NAMALWA (cell line): Measurements from ENCODE around the gene IFTAP.
"Not testable (repeated sequence)": the region's sequence is repeated elsewhere in the genome, so short reads cannot be mapped to it uniquely, and the experiment has no call there.

Source experiments
- DNase-seq: peaks from one replicate; pipeline ENCODE4 v3.0.0-alpha.2; 2015; ENCODE audit warnings: low spot score

IFTAP gene, protein sequence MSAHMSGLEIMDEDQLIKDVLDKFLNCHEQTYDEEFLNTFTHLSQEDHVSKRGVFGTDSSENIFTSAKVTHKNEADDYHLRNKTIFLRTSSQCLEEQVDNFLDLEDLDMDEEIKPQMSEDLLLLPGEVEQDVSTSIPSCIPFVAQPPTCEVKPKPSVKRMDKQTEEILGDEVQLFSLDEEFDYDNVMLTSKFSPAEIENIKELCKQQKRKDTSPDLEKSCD

DNA sequence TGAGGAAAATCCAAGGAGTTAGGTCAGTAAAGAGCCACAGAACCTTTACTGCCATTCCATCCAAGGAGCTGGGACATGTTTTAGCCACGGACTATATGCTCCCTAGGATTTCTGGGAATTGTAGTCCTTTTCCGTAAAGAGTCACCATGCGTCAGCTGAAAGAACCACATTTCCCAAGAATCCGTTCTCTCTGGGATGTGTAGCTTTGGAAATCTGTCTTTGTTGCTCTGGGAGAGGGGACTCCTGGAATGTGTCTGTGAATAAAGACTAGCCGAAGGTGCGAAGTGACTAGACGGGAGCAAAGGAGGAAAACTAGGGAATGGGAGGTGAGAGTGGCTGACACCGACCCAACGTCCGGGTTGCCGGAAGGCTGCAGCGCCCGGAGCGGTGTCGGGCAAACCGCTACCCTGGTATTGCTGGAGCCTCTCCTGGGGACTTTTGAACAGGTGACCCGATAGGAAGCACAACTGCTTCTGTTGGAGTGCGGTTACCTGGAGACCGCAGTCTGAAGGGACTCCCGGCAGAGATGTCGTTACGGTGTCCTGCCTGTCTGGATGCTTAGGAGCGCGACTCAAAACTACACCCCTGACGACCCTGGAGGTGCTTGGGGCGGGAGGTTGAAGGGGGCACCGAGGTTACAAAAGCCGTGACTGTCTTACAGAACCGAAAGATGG, at the start of gene IFTAP:
IFTAP (plus strand) TSS at position 187 of the 674 bp plus-strand sequence. CDS start 15,602 bp downstream, outside the sequence.
- no peak for DNase-seq

GRCh38 chr11:36550385-36551115, 43.8 kb upstream of the IFTAP start:
- no peak for DNase-seq

DNA sequence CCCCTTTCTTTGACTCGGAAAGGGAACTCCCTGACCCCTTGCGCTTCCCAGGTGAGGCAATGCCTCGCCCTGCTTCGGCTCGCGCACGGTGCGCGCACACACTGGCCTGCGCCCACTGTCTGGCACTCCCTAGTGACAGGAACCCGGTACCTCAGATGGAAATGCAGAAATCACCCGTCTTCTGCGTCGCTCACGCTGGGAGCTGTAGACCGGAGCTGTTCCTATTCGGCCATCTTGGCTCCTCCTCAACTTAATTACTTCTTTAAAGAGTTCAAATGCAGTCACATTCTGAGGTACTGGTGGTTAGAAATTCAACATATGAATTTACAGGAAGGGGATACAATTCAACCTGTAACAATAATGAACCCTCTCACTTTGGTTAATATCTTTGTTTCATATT, 36.9 kb upstream of the IFTAP start:
- DNase-seq: not testable (repeated sequence)

GRCh38 chr11:36557991-36558390, 36.3 kb upstream of the IFTAP start:
- DNase-seq: no peak

DNA sequence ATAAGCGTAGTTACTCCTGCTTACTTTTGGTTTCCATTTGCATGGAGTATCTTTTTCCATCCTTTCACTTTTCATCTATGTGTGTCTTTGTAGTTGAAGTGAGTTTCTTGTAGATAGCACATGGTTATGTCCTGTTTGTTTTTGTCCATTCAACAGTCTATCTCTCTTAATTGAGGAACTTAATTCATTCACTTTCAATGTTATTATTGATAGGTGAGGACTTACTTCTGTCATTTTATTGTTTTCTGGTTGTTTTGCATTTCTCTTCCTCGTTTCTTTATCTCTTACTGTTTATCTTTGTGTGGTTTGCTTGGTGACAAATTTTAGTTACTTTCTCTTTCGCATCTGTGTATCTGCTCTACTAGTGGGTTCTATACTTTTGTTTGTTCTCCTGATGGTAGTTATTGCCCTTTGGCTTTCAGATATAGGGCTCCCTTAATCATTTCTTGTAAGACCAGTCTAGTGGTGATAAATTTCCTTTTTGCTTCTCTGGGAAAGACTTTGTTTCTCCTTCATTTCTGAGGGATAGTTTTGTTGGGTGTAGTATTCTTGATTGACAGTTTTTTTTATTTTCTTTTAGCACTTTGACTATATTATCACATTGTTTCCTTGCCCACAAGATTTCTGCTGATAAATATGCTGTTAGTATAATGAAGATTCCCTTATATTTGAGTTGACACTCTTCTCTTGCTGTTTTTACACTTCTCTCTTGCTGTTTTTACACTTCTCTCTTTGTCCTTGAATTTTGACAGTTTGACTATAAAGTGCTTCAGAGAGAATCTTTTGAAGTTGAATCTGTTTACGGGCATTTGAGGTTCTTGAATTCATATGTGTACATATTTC, 35.5 kb upstream of the IFTAP start:
- no peak for DNase-seq

GRCh38 chr11:36564376-36565030, 29.8 kb upstream of the IFTAP start:
- peak; percentile 88 for DNase-seq

- DNase-seq: no peak
These were observed 29.2 kb upstream of the IFTAP start for GRCh38 chr11:36565031-36565610.

DNA sequence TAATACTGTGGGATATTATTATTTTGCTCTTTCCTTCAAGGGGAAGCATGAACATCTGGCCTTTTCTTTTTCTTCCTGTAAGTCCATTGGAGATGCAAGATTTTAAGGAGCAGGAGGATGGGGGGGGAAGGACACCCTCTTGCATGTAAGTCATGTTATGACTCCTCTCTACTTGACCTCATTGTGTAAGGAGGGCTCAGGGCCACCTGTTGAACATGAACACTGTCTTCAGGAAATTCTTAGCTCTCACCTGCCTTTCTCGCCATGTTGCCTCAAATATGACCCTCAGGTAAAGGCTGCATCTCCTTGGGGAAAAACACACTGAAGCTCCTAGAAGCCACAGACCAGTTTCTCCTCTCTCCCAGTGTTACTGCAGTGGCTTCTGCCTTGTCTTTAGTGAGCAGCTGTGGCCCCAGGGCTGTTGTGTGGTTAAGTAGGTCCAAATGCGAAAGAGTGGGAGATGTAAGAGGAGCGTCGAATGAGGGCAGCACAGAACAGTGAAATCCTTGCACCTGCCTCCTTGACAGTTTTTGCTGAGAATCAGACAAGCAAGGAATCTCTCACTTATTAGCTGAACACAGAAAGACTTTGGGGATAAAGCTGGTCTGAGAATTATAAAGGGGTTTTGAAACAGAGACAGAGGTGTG, 27.8 kb upstream of the IFTAP start:
- peak; percentile 34 for DNase-seq

- DNase-seq: no peak
These were observed 26.6 kb upstream of the IFTAP start, which contains the start of gene RAG1 for GRCh38 chr11:36567694-36568093. RAG1 (plus strand) TSS chr11:36568007; CDS start chr11:36573305, 5,298 bp downstream.

DNA sequence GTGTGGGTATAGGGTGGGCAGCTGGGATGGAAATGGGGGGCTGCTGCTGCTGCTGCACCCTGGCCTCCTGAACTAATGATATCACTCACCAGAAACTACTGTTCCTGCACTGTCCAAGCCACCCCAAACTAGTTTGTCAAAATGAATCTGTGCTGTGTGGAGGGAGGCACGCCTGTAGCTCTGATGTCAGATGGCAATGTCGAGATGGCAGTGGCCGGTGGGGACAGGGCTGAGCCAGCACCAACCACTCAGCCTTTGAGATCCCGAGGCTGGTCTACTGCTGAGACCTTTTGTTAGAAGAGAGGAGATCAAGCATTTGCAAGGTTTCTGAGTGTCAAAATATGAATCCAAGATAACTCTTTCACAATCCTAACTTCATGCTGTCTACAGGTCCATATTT, 25.2 kb upstream of the IFTAP start:
- peak; percentile 16 for DNase-seq

DNA sequence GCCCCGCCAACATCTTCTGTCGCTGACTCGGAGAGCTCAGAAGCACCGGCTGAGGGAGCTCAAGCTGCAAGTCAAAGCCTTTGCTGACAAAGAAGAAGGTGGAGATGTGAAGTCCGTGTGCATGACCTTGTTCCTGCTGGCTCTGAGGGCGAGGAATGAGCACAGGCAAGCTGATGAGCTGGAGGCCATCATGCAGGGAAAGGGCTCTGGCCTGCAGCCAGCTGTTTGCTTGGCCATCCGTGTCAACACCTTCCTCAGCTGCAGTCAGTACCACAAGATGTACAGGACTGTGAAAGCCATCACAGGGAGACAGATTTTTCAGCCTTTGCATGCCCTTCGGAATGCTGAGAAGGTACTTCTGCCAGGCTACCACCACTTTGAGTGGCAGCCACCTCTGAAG, 19.8 kb upstream of the IFTAP start:
- peak; percentile 38 for DNase-seq

- DNase-seq: no peak
These were observed 16.9 kb upstream of the IFTAP start for GRCh38 chr11:36577373-36577772.

DNA sequence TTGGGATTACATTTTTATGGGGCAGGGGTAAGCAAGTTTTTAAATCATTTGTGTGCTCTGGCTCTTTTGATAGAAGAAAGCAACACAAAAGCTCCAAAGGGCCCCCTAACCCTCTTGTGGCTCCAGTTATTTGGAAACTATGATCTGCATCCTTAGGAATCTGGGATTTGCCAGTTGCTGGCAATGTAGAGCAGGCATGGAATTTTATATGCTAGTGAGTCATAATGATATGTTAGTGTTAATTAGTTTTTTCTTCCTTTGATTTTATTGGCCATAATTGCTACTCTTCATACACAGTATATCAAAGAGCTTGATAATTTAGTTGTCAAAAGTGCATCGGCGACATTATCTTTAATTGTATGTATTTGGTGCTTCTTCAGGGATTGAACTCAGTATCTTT, 16.4 kb upstream of the IFTAP start:
- DNase-seq: no peak

GRCh38 chr11:36578458-36578857, 15.8 kb upstream of the IFTAP start:
- no peak for DNase-seq

GRCh38 chr11:36581536-36581935, 12.8 kb upstream of the IFTAP start:
- no peak for DNase-seq

DNA sequence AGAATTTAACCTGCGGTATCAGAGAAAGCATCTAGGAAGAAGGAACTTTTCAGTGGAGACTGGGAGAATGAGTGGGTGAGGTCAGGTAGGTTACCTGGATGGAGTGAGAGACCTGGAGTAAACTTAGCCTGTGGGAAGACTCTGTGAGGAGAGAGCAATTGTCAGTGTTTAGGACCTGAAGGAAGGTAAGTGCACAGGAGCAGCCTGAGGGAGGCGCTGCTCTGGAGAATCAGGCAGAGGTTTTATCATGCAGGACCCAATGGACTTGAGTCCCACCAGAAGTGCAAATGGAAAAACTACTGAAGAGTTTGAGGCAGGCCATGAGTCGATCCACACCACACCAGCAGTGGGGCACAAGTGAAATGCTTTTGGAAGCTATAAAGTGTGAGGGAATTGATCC, 10.6 kb upstream of the IFTAP start:
- no peak for DNase-seq

DNA sequence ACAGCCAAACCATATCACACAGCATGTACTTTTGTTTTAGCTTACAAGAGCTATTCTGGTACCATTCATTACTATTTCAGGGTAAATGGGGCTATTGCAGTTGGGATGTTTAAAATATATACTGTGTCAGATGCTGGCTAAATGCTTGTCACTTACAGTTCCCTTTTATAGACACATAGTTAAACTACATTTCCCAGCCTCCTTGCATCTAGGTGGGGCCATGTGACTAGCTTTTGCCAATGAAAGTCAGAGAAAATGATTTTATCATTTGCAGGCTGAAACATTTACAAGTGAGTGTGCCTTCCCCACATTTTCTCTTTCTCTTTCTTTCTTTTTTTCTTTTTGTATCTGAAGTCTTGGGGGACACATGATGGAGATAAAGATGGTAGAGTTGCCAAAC, 7.8 kb upstream of the IFTAP start:
- DNase-seq: peak; percentile 55

GRCh38 chr11:36588099-36588498, 6.2 kb upstream of the IFTAP start:
- no peak for DNase-seq

DNA sequence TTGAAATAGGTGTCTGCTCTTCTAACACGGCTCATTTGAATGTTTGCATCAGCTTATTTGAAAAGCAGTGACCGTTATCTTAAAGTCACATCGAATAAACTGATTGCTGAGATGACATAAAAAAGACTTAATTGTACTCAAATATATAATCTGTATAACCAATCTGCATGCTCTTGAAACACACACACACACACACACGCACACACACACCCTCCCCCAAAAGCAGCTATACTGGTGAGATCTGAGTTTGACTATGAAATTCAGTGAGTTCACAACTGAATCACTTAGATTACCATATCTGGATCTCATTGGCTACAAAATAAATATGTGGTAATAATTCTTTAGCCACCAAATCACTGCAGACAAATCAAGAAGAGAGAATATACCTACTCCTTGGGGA, 3.8 kb upstream of the IFTAP start:
- DNase-seq: no peak

DNA sequence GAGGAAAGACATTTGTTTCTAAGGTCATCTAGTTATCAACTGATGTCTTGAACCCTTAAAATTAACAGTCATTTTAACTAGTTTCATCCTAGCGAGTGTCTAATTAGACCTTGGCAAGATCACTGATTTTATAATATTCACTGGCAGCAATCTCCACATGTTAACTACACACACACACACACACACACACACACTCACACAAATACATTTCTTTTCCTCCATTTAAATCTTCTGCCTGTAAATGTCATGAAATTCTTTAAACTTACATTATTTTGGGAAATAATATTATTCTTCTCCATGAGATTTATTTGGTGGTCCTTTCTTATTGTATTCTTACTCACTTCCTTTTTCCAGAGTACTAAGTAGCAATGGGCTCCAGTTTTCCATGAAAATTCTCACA, 2.9 kb upstream of the IFTAP start:
- no peak for DNase-seq

GRCh38 chr11:36596880-36597279, 2.6 kb downstream of the IFTAP start:
- DNase-seq: no peak
